ENCODE data around the gene RAB22A. TPM values are rescaled to one million over a fixed set of nuclear protein-coding genes. Genes with fewer than 3 reads are reported as not detected.
A peak's percentile ranks its signal among the peaks of the same experiment; 100 is the strongest.

Gene RAB22A
- total and polyA plus RNA-seq, 2 experiments from 2014 or later = 5.4 to 7.7 TPM

- no peak overlapping the region for H3K27ac ChIP-seq
- TF ChIP-seq, protein P1, sequence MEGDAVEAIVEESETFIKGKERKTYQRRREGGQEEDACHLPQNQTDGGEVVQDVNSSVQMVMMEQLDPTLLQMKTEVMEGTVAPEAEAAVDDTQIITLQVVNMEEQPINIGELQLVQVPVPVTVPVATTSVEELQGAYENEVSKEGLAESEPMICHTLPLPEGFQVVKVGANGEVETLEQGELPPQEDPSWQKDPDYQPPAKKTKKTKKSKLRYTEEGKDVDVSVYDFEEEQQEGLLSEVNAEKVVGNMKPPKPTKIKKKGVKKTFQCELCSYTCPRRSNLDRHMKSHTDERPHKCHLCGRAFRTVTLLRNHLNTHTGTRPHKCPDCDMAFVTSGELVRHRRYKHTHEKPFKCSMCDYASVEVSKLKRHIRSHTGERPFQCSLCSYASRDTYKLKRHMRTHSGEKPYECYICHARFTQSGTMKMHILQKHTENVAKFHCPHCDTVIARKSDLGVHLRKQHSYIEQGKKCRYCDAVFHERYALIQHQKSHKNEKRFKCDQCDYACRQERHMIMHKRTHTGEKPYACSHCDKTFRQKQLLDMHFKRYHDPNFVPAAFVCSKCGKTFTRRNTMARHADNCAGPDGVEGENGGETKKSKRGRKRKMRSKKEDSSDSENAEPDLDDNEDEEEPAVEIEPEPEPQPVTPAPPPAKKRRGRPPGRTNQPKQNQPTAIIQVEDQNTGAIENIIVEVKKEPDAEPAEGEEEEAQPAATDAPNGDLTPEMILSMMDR (IDR thresholded peaks at IDR 0.05; ENCODE audit: low read depth, low read length) = no peak
Measured at GRCh38 chr20:58374027-58374850, 64.7 kb downstream of the RAB22A start.

GRCh38 chr20:58374906-58375758, 65.6 kb downstream of the RAB22A start:
- no peaks in the 10 kb centered on the region for H3K27me3 ChIP-seq
- H3K4me3 ChIP-seq = no peak overlapping the region
- H3K36me3 ChIP-seq = no peaks in the 10 kb centered on the region
- TF ChIP-seq, protein P1 (IDR thresholded peaks at IDR 0.05; ENCODE audit: low read depth, low read length) = no peak
- DNase-seq (ENCODE audit: low read depth in 1 of 2, low spot score in 1 of 2) = peak; percentile 18 to 79
- H3K4me1 ChIP-seq (ENCODE audit: low read depth) = no peaks in the 10 kb centered on the region
- no peak overlapping the region for H3K27ac ChIP-seq
- no peaks in the 10 kb centered on the region for H3K9me3 ChIP-seq (ENCODE audit: low read depth)

More at GRCh38 chr20:58374027-58374850, 64.7 kb downstream of the RAB22A start:
- no peaks in the 10 kb centered on the region for H3K27me3 ChIP-seq
- no peak overlapping the region for H3K4me3 ChIP-seq
- DNase-seq (ENCODE audit: low read depth in 1 of 2, low spot score in 1 of 2) = no peak
- H3K9me3 ChIP-seq (ENCODE audit: low read depth) = no peaks in the 10 kb centered on the region
- no peaks in the 10 kb centered on the region for H3K36me3 ChIP-seq
- no peaks in the 10 kb centered on the region for H3K4me1 ChIP-seq (ENCODE audit: low read depth)

- Histone ChIP-seq H3K27me3 (no peaks in the 10 kb centered on the region), H3K27ac (no peak overlapping the region), H3K36me3 (no peaks in the 10 kb centered on the region), H3K4me3 (no peak overlapping the region), H3K4me1 (ENCODE audit: low read depth) (no peaks in the 10 kb centered on the region), H3K9me3 (ENCODE audit: low read depth) (no peaks in the 10 kb centered on the region)
- TF ChIP-seq, protein P1 (IDR thresholded peaks at IDR 0.05; ENCODE audit: low read depth, low read length) = no peak
- DNase-seq (ENCODE audit: low read depth in 1 of 2, low spot score in 1 of 2) = no peak
Measured at GRCh38 chr20:58375759-58376352, 66.3 kb downstream of the RAB22A start.

GRCh38 chr20:58377017-58377416, 67.5 kb downstream of the RAB22A start:
- no peaks in the 10 kb centered on the region for H3K36me3 ChIP-seq
- TF ChIP-seq, protein P1 (IDR thresholded peaks at IDR 0.05; ENCODE audit: low read depth, low read length) = no peak

GRCh38 chr20:58377766-58378401, 68.4 kb downstream of the RAB22A start:
- no peaks in the 10 kb centered on the region for H3K9me3 ChIP-seq (ENCODE audit: low read depth)
- no peak for DNase-seq (ENCODE audit: low read depth in 1 of 2, low spot score in 1 of 2)
- no peaks in the 10 kb centered on the region for H3K36me3 ChIP-seq
- no peaks in the 10 kb centered on the region for H3K4me1 ChIP-seq (ENCODE audit: low read depth)
- no peak overlapping the region for H3K4me3 ChIP-seq
- no peak overlapping the region for H3K27ac ChIP-seq
- H3K27me3 ChIP-seq = no peaks in the 10 kb centered on the region
- TF ChIP-seq, protein P1 (IDR thresholded peaks at IDR 0.05; ENCODE audit: low read depth, low read length) = no peak

More at GRCh38 chr20:58377017-58377416, 67.5 kb downstream of the RAB22A start:
- no peak for DNase-seq (ENCODE audit: low read depth in 1 of 2, low spot score in 1 of 2)
- no peak overlapping the region for H3K4me3 ChIP-seq
- no peak overlapping the region for H3K27ac ChIP-seq
- no peaks in the 10 kb centered on the region for H3K9me3 ChIP-seq (ENCODE audit: low read depth)
- no peaks in the 10 kb centered on the region for H3K27me3 ChIP-seq
- H3K4me1 ChIP-seq (ENCODE audit: low read depth) = no peaks in the 10 kb centered on the region
